GM19240 (cell line): ENCODE measurements around the gene MCL1.
"Not testable (repeated sequence)": the region's sequence is repeated elsewhere in the genome, so short reads cannot be mapped to it uniquely, and the experiment has no call there.

Experiments
- DNase-seq: peaks from one replicate; pipeline ENCODE4 v3.0.0; 2011; ENCODE audit warnings: low spot score; ENCODE audit not compliant: insufficient read length

Gene MCL1

GRCh38 chr1:150572918-150573647 lies 6.3 kb downstream of the MCL1 start:
- DNase-seq: no peak

- no peak for DNase-seq
These were observed 10.8 kb downstream of the MCL1 start for GRCh38 chr1:150568594-150568966.

GRCh38 chr1:150567717-150568593 lies 11.5 kb downstream of the MCL1 start:
- no peak for DNase-seq

GRCh38 chr1:150567341-150567716 lies 12.1 kb downstream of the MCL1 start:
- DNase-seq: no peak

GRCh38 chr1:150566589-150567340 lies 12.6 kb downstream of the MCL1 start:
- no peak for DNase-seq

GRCh38 chr1:150565240-150565991 lies 14.0 kb downstream of the MCL1 start:
- not testable (repeated sequence) for DNase-seq

GRCh38 chr1:150564051-150564991 lies 15.1 kb downstream of the MCL1 start:
- DNase-seq: no peak

- no peak for DNase-seq
These were observed 15.9 kb downstream of the MCL1 start for GRCh38 chr1:150563340-150564038.

- DNase-seq: no peak
These were observed 16.7 kb downstream of the MCL1 start for GRCh38 chr1:150562446-150563339.

- no peak for DNase-seq
These were observed 17.4 kb downstream of the MCL1 start for GRCh38 chr1:150561974-150562445.

GRCh38 chr1:150561254-150561973 lies 18.0 kb downstream of the MCL1 start:
- no peak for DNase-seq

- no peak for DNase-seq
These were observed 18.7 kb downstream of the MCL1 start for GRCh38 chr1:150560576-150561253.

GRCh38 chr1:150560011-150560438 lies 19.4 kb downstream of the MCL1 start:
- DNase-seq: no peak

GRCh38 chr1:150559656-150560010 lies 19.8 kb downstream of the MCL1 start:
- DNase-seq: no peak

- no peak for DNase-seq
These were observed 20.4 kb downstream of the MCL1 start for GRCh38 chr1:150558761-150559655.

GRCh38 chr1:150558303-150558704 lies 21.1 kb downstream of the MCL1 start:
- no peak for DNase-seq
